Measurements from ENCODE around the gene GPHN. TPM values are rescaled to one million over a fixed set of nuclear protein-coding genes. Genes with fewer than 3 reads are reported as not detected.

Gene GPHN
- 28.6 to 32.1 TPM (median 30.7 TPM) in 3 replicates for total RNA-seq

DNA sequence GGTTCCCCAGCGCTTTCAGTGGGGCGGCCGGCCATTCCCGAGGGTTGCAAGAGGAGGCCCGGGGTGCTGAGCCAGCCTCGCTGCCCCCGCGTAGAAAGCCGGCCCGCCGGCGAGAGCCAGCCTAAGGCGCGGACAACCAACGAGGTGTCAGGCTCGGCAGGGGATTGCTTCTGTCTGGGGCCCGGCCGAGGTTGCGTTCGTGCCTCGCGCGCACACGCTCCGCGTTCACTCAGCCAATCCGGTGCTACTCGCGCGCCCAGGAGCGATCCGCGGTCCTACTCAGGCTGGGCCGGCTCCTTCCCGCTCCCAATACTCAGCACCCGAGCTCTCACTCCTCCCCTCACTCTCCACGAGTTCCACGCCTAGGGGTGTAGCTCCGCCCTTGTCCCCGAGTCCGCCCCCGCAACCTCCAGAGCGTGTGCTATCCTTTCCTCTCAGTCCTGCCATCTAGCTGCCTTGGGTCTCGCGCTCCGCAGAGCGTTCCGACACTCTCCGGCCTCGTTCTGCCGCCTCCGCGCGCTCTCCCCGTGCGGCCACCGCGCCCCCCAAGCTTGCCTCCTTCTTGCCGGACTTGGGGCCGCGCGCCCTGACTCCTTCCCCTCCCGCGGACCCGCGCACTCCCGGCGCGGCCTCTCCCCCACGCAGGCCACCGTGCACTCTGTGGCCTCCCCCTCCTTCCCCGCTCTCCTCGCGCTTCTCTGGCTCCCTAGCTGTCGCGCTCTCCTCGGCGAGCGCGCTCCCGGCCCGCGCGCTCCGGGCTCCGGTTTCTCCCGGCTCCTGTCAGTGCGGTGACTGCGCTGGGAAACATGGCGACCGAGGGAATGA is at the start of gene GPHN:
TSS of gene GPHN (plus strand) at position 426 of the 825 bp plus-strand sequence.
- Mint-ChIP-seq H3K27ac (peak within 1 kb of the TSS; percentile 96), H3K27me3 (ENCODE audit: low read depth) (peaks cover 18% of the 10 kb centered on the region), H3K9me3 (no peaks in the 10 kb centered on the region), H3K4me1 (peaks cover 15% of the 10 kb centered on the region), H3K36me3 (no peaks in the 10 kb centered on the region), H3K4me3 (peak within 1 kb of the TSS; percentile 91)
- peak; percentile 80 to 90 for DNase-seq (ENCODE audit: low spot score in 2 of 2, unreplicated experiment in 2 of 2)
- TF ChIP-seq CTCF (IDR thresholded peaks at IDR 0.05; ENCODE audit: unreplicated experiment) = no peak

DNA sequence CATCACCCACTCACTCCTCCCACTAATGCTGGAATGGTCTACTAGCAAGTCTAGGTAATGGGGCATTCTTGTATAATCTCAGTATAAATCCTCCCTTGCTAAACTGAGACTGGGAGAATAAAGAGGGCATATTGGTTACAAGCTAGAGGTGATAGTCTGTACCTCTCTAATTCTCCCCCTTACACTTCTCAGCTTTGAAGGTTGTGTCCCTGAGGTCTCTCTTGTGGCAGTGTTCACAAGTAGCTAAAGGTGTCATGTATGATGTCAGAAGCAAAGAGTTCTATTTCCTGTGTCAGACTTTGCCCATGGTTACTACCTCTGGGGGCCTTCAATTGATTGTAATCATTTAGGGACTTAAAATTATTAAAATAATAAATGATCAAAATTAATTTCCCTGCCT is 48.3 kb upstream of the GPHN start:
- Mint-ChIP-seq H3K27me3 (ENCODE audit: low read depth) (peaks cover 3% of the 10 kb centered on the region), H3K36me3 (no peaks in the 10 kb centered on the region), H3K4me3 (no peak overlapping the region), H3K9me3 (peaks cover 35% of the 10 kb centered on the region), H3K27ac (no peak overlapping the region), H3K4me1 (no peaks in the 10 kb centered on the region)
- DNase-seq (ENCODE audit: low spot score in 2 of 2, unreplicated experiment in 2 of 2) = no peak
- no peak for TF ChIP-seq CTCF (IDR thresholded peaks at IDR 0.05; ENCODE audit: unreplicated experiment)

GRCh38 chr14:66464261-66464660 is 43.7 kb upstream of the GPHN start:
- peaks cover 23% of the 10 kb centered on the region for H3K9me3 Mint-ChIP-seq
- no peaks in the 10 kb centered on the region for H3K27me3 Mint-ChIP-seq (ENCODE audit: low read depth)
- H3K36me3 Mint-ChIP-seq = no peaks in the 10 kb centered on the region

GRCh38 chr14:66468778-66469367 is 39.1 kb upstream of the GPHN start:
- Mint-ChIP-seq H3K27me3 (ENCODE audit: low read depth) (no peaks in the 10 kb centered on the region), H3K9me3 (peaks cover 51% of the 10 kb centered on the region), H3K4me3 (no peak overlapping the region), H3K36me3 (peaks cover 4% of the 10 kb centered on the region), H3K27ac (no peak overlapping the region), H3K4me1 (no peaks in the 10 kb centered on the region)
- DNase-seq (ENCODE audit: low spot score in 2 of 2, unreplicated experiment in 2 of 2) = no peak
- TF ChIP-seq CTCF (IDR thresholded peaks at IDR 0.05; ENCODE audit: unreplicated experiment) = no peak

More at GRCh38 chr14:66464261-66464660, 43.7 kb upstream of the GPHN start:
- no peak for TF ChIP-seq CTCF (IDR thresholded peaks at IDR 0.05; ENCODE audit: unreplicated experiment)
- Mint-ChIP-seq H3K27ac (no peak overlapping the region), H3K4me1 (no peaks in the 10 kb centered on the region), H3K4me3 (no peak overlapping the region)
- no peak for DNase-seq (ENCODE audit: low spot score in 2 of 2, unreplicated experiment in 2 of 2)

DNA sequence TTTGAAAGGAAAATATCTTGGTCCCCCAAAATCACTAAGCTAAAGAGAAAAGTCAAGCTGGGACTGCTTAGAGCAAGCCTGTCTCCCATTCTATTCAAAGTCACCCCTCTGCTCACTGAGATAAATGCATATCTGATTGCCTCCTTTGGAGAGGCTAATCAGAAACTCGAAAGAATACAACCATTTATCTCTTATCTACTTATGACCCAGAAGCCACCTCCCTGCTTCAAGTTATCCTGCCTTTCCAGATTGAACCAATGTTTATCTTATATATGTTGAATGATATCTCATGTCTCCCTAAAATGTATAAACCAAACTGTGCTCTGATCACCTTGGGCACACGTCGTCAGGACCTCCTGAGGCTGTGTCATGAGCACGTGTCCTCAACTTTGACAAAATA is 36.4 kb upstream of the GPHN start:
- Mint-ChIP-seq H3K27me3 (ENCODE audit: low read depth) (no peaks in the 10 kb centered on the region), H3K36me3 (peaks cover 4% of the 10 kb centered on the region), H3K27ac (no peak overlapping the region), H3K4me3 (no peak overlapping the region), H3K9me3 (peaks cover 36% of the 10 kb centered on the region), H3K4me1 (no peaks in the 10 kb centered on the region)
- DNase-seq (ENCODE audit: low spot score in 2 of 2, unreplicated experiment in 2 of 2) = no peak
- no peak for TF ChIP-seq CTCF (IDR thresholded peaks at IDR 0.05; ENCODE audit: unreplicated experiment)

Measured in mesothelial cell of epicardium (in vitro differentiated cells).